Fibroblast of lung (primary cell): Measurements from ENCODE around the gene KCNMA1.

ENCODE experiments used
- CTCF ChIP-seq, 2 donors: IDR thresholded peaks in 1 of 2; conservative IDR thresholded peaks in 1 of 2; 1 replicate in 1 of 2; 2 replicates in 1 of 2; pipeline ENCODE4 v1.5.1; 2011 to 2012; ENCODE audit warnings: low read length in 2 of 2, control low read depth in 1 of 2, inconsistent platforms in 1 of 2, low read depth in 1 of 2, mild to moderate bottlenecking in 1 of 2
- EZH2 ChIP-seq: IDR thresholded peaks from 2 replicates; pipeline ENCODE4 v1.5.1; 2012; ENCODE audit warnings: low read length, control low read depth, mild to moderate bottlenecking; ENCODE audit errors: missing control alignments

DNA sequence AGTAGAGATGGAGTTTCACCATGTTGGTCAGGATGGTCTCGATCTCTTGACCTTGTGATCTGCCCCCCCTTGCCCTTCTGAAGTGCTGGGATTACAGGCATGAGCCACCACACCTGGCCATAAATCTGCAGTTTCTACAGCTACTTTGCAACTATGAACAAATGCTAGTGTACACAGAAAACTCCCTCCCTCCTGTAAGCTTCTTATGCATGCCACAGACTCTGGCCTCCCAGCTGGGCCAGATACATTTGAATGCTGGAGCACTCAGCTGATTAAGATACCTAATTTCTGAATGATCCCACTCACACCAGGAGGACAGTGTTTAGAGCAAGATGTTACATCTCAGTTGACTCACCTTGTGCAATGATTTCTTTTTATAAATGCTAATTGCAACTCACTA lies 486.2 kb downstream of the KCNMA1 start:
- TF ChIP-seq CTCF (conservative IDR thresholded peaks at IDR 0.05 in 1 of 2, IDR thresholded peaks at IDR 0.05 in 1 of 2; ENCODE audit: low read depth in 1 of 2, low read length in 2 of 2): no peak
- no peak for TF ChIP-seq EZH2
